DOHH2 (cell line): ENCODE data around the gene LAMA3.

Experiments
- H3F3A ChIP-seq: fragments of 200-600 bp; sonication (generic), shearing (Covaris generic); 2 replicates; pipeline ENCODE4 v1.6.0; 2016; ENCODE audit warnings: antibody characterized with exemption, mild to moderate bottlenecking; ENCODE audit not compliant: control insufficient read depth, insufficient read depth
- H3K27ac ChIP-seq: fragments of 200-600 bp; sonication (generic); 2 replicates; pipeline ENCODE4 v1.5.1; 2014; ENCODE audit warnings: low read depth, mild to moderate bottlenecking, low read length, moderate library complexity
- H3K27me3 ChIP-seq: fragments of 200-600 bp; sonication (generic); 2 replicates; pipeline ENCODE4 v1.6.1; 2014; ENCODE audit warnings: mild to moderate bottlenecking, low read length, mixed read lengths; ENCODE audit not compliant: control insufficient read depth
- H3K36me3 ChIP-seq: fragments of 200-600 bp; sonication (generic); 2 replicates; pipeline ENCODE4 v1.6.1; 2014; ENCODE audit warnings: mild to moderate bottlenecking, low read length, moderate library complexity, mixed read lengths; ENCODE audit not compliant: control insufficient read depth
- H3K4me1 ChIP-seq: fragments of 200-600 bp; sonication (generic); 2 replicates; pipeline ENCODE4 v1.6.1; 2014; ENCODE audit warnings: mild to moderate bottlenecking, low read length, mixed read lengths; ENCODE audit not compliant: control insufficient read depth
- H3K4me2 ChIP-seq: fragments of 200-600 bp; sonication (generic); 2 replicates; pipeline ENCODE4 v1.6.0; 2014; ENCODE audit warnings: mild to moderate bottlenecking, low read length, moderate library complexity
- H3K4me3 ChIP-seq: fragments of 200-600 bp; sonication (generic); 2 replicates; pipeline ENCODE4 v1.5.1; 2014; ENCODE audit warnings: mild to moderate bottlenecking, low read length, mixed read lengths
- H3K79me2 ChIP-seq: fragments of 200-600 bp; sonication (generic); 2 replicates; pipeline ENCODE4 v1.6.1; 2014; ENCODE audit warnings: mild to moderate bottlenecking, low read length, mixed read lengths; ENCODE audit not compliant: control insufficient read depth
- H3K9me2 ChIP-seq: fragments of 200-600 bp; sonication (generic); replicated peaks from 2 replicates; pipeline ENCODE4 v1.6.1; 2014; ENCODE audit warnings: mild to moderate bottlenecking, low read length, mixed read lengths; ENCODE audit not compliant: control insufficient read depth
- H3K9me3 ChIP-seq: fragments of 200-600 bp; sonication (generic); 2 replicates; pipeline ENCODE4 v1.6.1; 2014; ENCODE audit warnings: antibody characterized with exemption, low read length, mixed read lengths; ENCODE audit not compliant: control insufficient read depth, insufficient read depth
- H4K20me1 ChIP-seq: fragments of 200-600 bp; sonication (generic); 2 replicates; pipeline ENCODE4 v1.6.0; 2014; ENCODE audit warnings: low read depth, mild to moderate bottlenecking, antibody characterized with exemption, low read length, moderate library complexity; ENCODE audit not compliant: control insufficient read depth, insufficient read depth
- CTCF ChIP-seq: fragments of 200-600 bp; sonication (generic); IDR thresholded peaks from one replicate; pipeline ENCODE4 v1.5.1; 2014; ENCODE audit warnings: antibody characterized with exemption, mild to moderate bottlenecking, low read depth, low read length; ENCODE audit not compliant: poor library complexity, severe bottlenecking
- EZH2phosphoT487 ChIP-seq: fragments of 200-600 bp; sonication (generic); IDR thresholded peaks from 2 replicates; pipeline ENCODE4 v1.6.1; 2017; ENCODE audit warnings: borderline replicate concordance, mild to moderate bottlenecking, antibody characterized with exemption, low read length, moderate library complexity, mixed read lengths

Gene LAMA3

GRCh38 chr18:23724681-23725080, 35.4 kb downstream of the LAMA3 start:
- no peaks in the 10 kb centered on the region for H3K9me3 ChIP-seq
- no peak overlapping the region for H3K4me2 ChIP-seq
- H3K79me2 ChIP-seq, result no peaks in the 10 kb centered on the region
- H4K20me1 ChIP-seq, result no peaks in the 10 kb centered on the region
- no peak for TF ChIP-seq EZH2phosphoT487
- H3K4me3 ChIP-seq, result no peak overlapping the region
- no peaks in the 10 kb centered on the region for H3K36me3 ChIP-seq
- no peaks in the 10 kb centered on the region for H3F3A ChIP-seq
- H3K27ac ChIP-seq, result no peak overlapping the region
- peaks cover 8% of the 10 kb centered on the region; the same call in 1 of the 2 replicates for H3K27me3 ChIP-seq
- no peaks in the 10 kb centered on the region for H3K9me2 ChIP-seq
- H3K4me1 ChIP-seq, result no peaks in the 10 kb centered on the region

- no peaks in the 10 kb centered on the region for H3K36me3 ChIP-seq
- H3F3A ChIP-seq, result no peaks in the 10 kb centered on the region
- no peaks in the 10 kb centered on the region for H3K9me3 ChIP-seq
- peaks cover 8% of the 10 kb centered on the region; the same call in 1 of the 2 replicates for H3K27me3 ChIP-seq
- H3K27ac ChIP-seq, result no peak overlapping the region
- H3K4me1 ChIP-seq, result no peaks in the 10 kb centered on the region
- H3K4me3 ChIP-seq, result no peak overlapping the region
- no peak overlapping the region for H3K4me2 ChIP-seq
- no peaks in the 10 kb centered on the region for H3K9me2 ChIP-seq
- H4K20me1 ChIP-seq, result no peaks in the 10 kb centered on the region
- H3K79me2 ChIP-seq, result no peaks in the 10 kb centered on the region
- no peak for TF ChIP-seq CTCF
- no peak for TF ChIP-seq EZH2phosphoT487
Measured at GRCh38 chr18:23725351-23725750, 36.1 kb downstream of the LAMA3 start.

GRCh38 chr18:23725827-23726661, 36.8 kb downstream of the LAMA3 start:
- TF ChIP-seq CTCF (no peak), EZH2phosphoT487 (no peak)
- Histone ChIP-seq H3K4me3 (no peak overlapping the region), H3K4me1 (no peaks in the 10 kb centered on the region), H3K27me3 (peaks cover 8% of the 10 kb centered on the region), H3K4me2 (no peak overlapping the region), H3K36me3 (no peaks in the 10 kb centered on the region), H3K27ac (no peak overlapping the region), H3K9me3 (no peaks in the 10 kb centered on the region), H3K79me2 (no peaks in the 10 kb centered on the region), H4K20me1 (no peaks in the 10 kb centered on the region), H3F3A (no peaks in the 10 kb centered on the region), H3K9me2 (no peaks in the 10 kb centered on the region)

- H3K79me2 ChIP-seq, result no peaks in the 10 kb centered on the region
- no peaks in the 10 kb centered on the region for H3K9me3 ChIP-seq
- H3F3A ChIP-seq, result no peaks in the 10 kb centered on the region
- no peak overlapping the region for H3K4me3 ChIP-seq
- no peak for TF ChIP-seq EZH2phosphoT487
- no peak for TF ChIP-seq CTCF
- H3K4me1 ChIP-seq, result no peaks in the 10 kb centered on the region
- no peak overlapping the region for H3K27ac ChIP-seq
- H3K4me2 ChIP-seq, result no peak overlapping the region
- H3K9me2 ChIP-seq, result no peaks in the 10 kb centered on the region
- H3K36me3 ChIP-seq, result no peaks in the 10 kb centered on the region
- no peaks in the 10 kb centered on the region for H4K20me1 ChIP-seq
- peaks cover 7% of the 10 kb centered on the region for H3K27me3 ChIP-seq
Measured at GRCh38 chr18:23727707-23728493, 38.6 kb downstream of the LAMA3 start.
